H7 (cell line): ENCODE measurements around the gene CAMSAP1. TPM values are rescaled to one million over a fixed set of nuclear protein-coding genes. Genes with fewer than 3 reads are reported as not detected.

Experiments used
- DNase-seq: peaks from one replicate; pipeline ENCODE4 v3.0.0; 2012
- H3K27me3 ChIP-seq: 2 replicates; pipeline ENCODE4 v1.6.0; 2011; ENCODE audit warnings: mild to moderate bottlenecking, low read length; ENCODE audit not compliant: control insufficient read depth, insufficient read depth
- H3K36me3 ChIP-seq: replicated peaks from 2 replicates; pipeline ENCODE4 v1.5.1; 2011; ENCODE audit warnings: low read length; ENCODE audit not compliant: control insufficient read depth, insufficient read depth
- H3K4me3 ChIP-seq: 2 replicates; pipeline ENCODE4 v1.5.1; 2011; ENCODE audit warnings: low read depth, mild to moderate bottlenecking, control low read depth, low read length, moderate library complexity; ENCODE audit not compliant: insufficient read depth
- total RNA-seq: library from RNA; depleted of rRNA; stranded (reverse); fragments of >200 nt; shearing (Covaris generic); gene quantifications from 2 replicates; pipeline ENCODE4 v1.2.3, GENCODE V29; 2014

The CAMSAP1 gene
- total RNA-seq, 1 experiment from 2014 or later: 26.3 TPM

GRCh38 chr9:135771401-135772051 is 135.8 kb downstream of the CAMSAP1 start:
- peak; percentile 72 for DNase-seq
- no peaks in the 10 kb centered on the region for H3K27me3 ChIP-seq
- no peak overlapping the region for H3K4me3 ChIP-seq
- H3K36me3 ChIP-seq: no peaks in the 10 kb centered on the region

GRCh38 chr9:135770771-135771170 is 136.6 kb downstream of the CAMSAP1 start:
- no peaks in the 10 kb centered on the region for H3K36me3 ChIP-seq
- DNase-seq: peak; percentile 67
- no peak overlapping the region for H3K4me3 ChIP-seq
- no peaks in the 10 kb centered on the region for H3K27me3 ChIP-seq

- Histone ChIP-seq H3K4me3 (no peak overlapping the region), H3K27me3 (no peaks in the 10 kb centered on the region), H3K36me3 (no peaks in the 10 kb centered on the region)
- no peak for DNase-seq
These were observed 137.2 kb downstream of the CAMSAP1 start for GRCh38 chr9:135770203-135770535.

- no peaks in the 10 kb centered on the region for H3K27me3 ChIP-seq
- DNase-seq: peak; percentile 67
- no peaks in the 10 kb centered on the region for H3K36me3 ChIP-seq
- no peak overlapping the region for H3K4me3 ChIP-seq
These were observed 137.7 kb downstream of the CAMSAP1 start for GRCh38 chr9:135769489-135770202.

GRCh38 chr9:135768516-135769218 is 138.7 kb downstream of the CAMSAP1 start:
- Histone ChIP-seq H3K27me3 (no peaks in the 10 kb centered on the region), H3K4me3 (no peak overlapping the region), H3K36me3 (no peaks in the 10 kb centered on the region)
- DNase-seq: peak; percentile 68

- no peaks in the 10 kb centered on the region for H3K27me3 ChIP-seq
- H3K4me3 ChIP-seq: no peak overlapping the region
- no peaks in the 10 kb centered on the region for H3K36me3 ChIP-seq
- DNase-seq: no peak
These were observed 140.6 kb downstream of the CAMSAP1 start for GRCh38 chr9:135766707-135767106.

GRCh38 chr9:135766251-135766650 is 141.1 kb downstream of the CAMSAP1 start:
- Histone ChIP-seq H3K4me3 (no peak overlapping the region), H3K36me3 (no peaks in the 10 kb centered on the region), H3K27me3 (no peaks in the 10 kb centered on the region)
- DNase-seq: no peak

GRCh38 chr9:135765416-135765815 is 141.9 kb downstream of the CAMSAP1 start:
- Histone ChIP-seq H3K36me3 (no peaks in the 10 kb centered on the region), H3K27me3 (no peaks in the 10 kb centered on the region), H3K4me3 (no peak overlapping the region)
- DNase-seq: no peak

- H3K36me3 ChIP-seq: no peaks in the 10 kb centered on the region
- no peaks in the 10 kb centered on the region for H3K27me3 ChIP-seq
- no peak overlapping the region for H3K4me3 ChIP-seq
- DNase-seq: peak; percentile 81
These were observed 142.6 kb downstream of the CAMSAP1 start for GRCh38 chr9:135764731-135765130.

GRCh38 chr9:135763716-135764446 is 143.5 kb downstream of the CAMSAP1 start:
- no peak for DNase-seq
- no peak overlapping the region for H3K4me3 ChIP-seq

GRCh38 chr9:135762921-135763320 is 144.4 kb downstream of the CAMSAP1 start:
- DNase-seq: peak; percentile 65
- Histone ChIP-seq H3K27me3 (no peaks in the 10 kb centered on the region), H3K36me3 (no peaks in the 10 kb centered on the region), H3K4me3 (no peak overlapping the region)

More at GRCh38 chr9:135763716-135764446, 143.5 kb downstream of the CAMSAP1 start:
- no peaks in the 10 kb centered on the region for H3K27me3 ChIP-seq
- H3K36me3 ChIP-seq: no peaks in the 10 kb centered on the region

- no peaks in the 10 kb centered on the region for H3K27me3 ChIP-seq
- no peak overlapping the region for H3K4me3 ChIP-seq
- DNase-seq: peak; percentile 61
- H3K36me3 ChIP-seq: no peaks in the 10 kb centered on the region
These were observed 145.5 kb downstream of the CAMSAP1 start for GRCh38 chr9:135761845-135762168.

- H3K4me3 ChIP-seq: no peak overlapping the region
- peak; percentile 59 for DNase-seq
- no peaks in the 10 kb centered on the region for H3K27me3 ChIP-seq
- no peaks in the 10 kb centered on the region for H3K36me3 ChIP-seq
These were observed 146.0 kb downstream of the CAMSAP1 start for GRCh38 chr9:135761150-135761844.

- Histone ChIP-seq H3K27me3 (no peaks in the 10 kb centered on the region), H3K36me3 (no peaks in the 10 kb centered on the region), H3K4me3 (no peak overlapping the region)
- DNase-seq: peak; percentile 68
These were observed 146.9 kb downstream of the CAMSAP1 start for GRCh38 chr9:135760465-135760864.
